GM12865 (cell line): ENCODE data around the gene SNF8.

Experiments
- DNase-seq: peaks from one replicate; pipeline ENCODE4 v3.0.0; 2010; ENCODE audit warnings: low read depth
- H3K4me3 ChIP-seq: 2 replicates; pipeline ENCODE4 v1.5.1; 2011; ENCODE audit warnings: mild to moderate bottlenecking, low read depth, low read length, control low read depth
- TF ChIP-seq, protein P1 (sequence below): IDR thresholded peaks from 2 replicates; pipeline ENCODE4 v1.5.1; 2011; ENCODE audit warnings: low read length, control low read depth, low read depth, inconsistent platforms; ENCODE audit not compliant: insufficient read depth; ENCODE audit errors: missing control alignments

SNF8 gene

DNA sequence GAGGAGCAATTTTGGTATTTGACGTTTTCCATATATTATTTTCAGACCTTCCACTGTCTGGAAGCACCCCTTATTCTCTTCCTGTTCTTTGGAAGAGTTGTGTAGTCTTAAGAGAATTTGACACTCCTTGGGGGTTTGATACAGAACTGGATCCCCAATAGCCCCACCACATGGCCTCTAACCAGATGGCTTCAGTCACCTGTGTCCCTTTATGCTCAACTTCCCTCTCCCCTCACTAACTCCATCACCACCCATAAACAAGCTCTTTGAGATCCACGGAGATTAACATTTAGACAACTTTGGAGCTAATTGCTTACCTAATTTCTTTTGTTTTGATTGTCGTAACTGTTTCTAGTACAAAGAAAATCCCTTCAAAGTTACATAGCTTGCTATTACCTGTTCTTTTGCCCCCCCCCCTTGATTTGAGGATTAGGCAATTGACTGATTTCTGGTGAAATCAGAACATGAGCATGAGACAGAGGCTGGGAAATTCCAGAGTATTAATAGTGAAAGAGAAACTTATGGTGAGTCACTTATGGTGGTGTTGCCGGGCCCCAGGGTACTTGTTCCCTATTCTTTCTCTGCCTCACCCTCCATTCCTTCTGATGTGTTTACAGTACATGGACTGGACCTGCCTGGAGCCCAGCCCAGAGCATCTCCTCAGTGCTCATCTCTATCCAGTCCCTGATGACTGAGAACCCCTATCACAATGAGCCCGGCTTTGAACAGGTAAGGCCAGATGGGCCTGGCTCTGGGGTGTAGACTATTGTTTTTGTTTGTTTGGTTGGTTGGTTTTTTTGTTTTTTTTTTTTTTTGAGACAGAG, 29.0 kb downstream of the SNF8 start:
- peak; percentile 84 for DNase-seq
- H3K4me3 ChIP-seq: peak overlapping the region; percentile 54
- TF ChIP-seq, protein P1, sequence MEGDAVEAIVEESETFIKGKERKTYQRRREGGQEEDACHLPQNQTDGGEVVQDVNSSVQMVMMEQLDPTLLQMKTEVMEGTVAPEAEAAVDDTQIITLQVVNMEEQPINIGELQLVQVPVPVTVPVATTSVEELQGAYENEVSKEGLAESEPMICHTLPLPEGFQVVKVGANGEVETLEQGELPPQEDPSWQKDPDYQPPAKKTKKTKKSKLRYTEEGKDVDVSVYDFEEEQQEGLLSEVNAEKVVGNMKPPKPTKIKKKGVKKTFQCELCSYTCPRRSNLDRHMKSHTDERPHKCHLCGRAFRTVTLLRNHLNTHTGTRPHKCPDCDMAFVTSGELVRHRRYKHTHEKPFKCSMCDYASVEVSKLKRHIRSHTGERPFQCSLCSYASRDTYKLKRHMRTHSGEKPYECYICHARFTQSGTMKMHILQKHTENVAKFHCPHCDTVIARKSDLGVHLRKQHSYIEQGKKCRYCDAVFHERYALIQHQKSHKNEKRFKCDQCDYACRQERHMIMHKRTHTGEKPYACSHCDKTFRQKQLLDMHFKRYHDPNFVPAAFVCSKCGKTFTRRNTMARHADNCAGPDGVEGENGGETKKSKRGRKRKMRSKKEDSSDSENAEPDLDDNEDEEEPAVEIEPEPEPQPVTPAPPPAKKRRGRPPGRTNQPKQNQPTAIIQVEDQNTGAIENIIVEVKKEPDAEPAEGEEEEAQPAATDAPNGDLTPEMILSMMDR: no peak

DNA sequence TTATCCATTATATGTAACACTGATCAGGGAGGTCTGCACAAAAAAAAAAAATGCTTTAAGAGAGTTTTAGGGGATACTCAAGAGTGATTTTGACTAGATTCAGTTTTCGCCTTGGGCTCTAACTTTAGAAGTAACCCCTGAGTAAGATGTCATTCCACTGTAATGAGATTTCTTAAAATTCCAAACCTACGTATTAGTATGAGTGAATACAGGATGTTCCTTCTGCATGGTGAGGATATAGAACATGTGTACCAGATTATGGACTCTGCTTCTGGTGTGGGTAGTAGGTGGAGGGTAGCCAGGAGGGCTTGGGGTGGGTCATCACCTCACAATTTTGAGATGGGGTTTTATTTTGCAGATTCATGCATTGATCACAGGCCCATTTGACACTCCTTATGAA, 32.2 kb downstream of the SNF8 start:
- no peak for DNase-seq
- no peak overlapping the region for H3K4me3 ChIP-seq
- TF ChIP-seq, protein P1: no peak

DNA sequence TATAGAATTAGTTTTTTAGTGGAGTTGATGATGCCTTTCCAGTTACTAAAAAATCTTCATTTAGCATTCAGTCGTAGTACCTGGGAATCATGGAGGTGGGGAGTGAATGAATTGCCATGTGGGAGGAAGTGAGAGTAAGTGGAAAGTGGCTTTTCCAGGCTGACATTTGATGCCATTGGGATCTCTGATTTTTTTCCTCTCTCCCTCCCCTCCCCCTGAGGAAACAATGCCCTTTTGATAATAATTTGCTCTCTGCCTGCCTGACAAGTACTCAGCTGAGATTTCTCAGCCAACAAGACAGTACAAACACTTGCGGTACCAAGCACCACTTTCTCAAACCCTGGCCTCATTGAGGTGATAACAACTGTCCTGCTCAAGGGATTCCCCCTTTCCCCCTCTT, 34.3 kb downstream of the SNF8 start:
- H3K4me3 ChIP-seq: peak overlapping the region; percentile 99
- TF ChIP-seq, protein P1: no peak

DNA sequence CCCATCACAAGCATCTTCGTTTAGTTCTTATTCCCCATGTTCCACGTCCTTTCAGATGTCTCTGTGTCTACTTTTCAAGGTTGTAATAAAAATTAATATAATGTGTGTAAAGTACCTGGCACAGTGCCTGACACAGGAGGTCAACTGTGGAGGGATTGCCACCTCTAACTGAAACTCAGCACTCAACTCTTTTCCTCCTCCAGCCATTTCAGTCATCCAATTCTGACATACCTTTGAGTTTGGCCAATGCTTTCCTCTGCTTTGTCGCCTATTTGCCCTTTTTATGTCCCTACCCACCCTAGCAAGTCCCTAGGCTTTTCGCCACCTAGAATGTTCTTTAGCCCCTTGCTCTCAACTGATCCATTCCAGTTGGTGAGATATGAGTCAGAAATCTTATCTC, 34.9 kb downstream of the SNF8 start:
- peak; percentile 63 for DNase-seq
- TF ChIP-seq, protein P1: no peak
- peak overlapping the region; percentile 99 for H3K4me3 ChIP-seq

More for the DNA sequence above, 34.3 kb downstream of the SNF8 start:
- DNase-seq: no peak

DNA sequence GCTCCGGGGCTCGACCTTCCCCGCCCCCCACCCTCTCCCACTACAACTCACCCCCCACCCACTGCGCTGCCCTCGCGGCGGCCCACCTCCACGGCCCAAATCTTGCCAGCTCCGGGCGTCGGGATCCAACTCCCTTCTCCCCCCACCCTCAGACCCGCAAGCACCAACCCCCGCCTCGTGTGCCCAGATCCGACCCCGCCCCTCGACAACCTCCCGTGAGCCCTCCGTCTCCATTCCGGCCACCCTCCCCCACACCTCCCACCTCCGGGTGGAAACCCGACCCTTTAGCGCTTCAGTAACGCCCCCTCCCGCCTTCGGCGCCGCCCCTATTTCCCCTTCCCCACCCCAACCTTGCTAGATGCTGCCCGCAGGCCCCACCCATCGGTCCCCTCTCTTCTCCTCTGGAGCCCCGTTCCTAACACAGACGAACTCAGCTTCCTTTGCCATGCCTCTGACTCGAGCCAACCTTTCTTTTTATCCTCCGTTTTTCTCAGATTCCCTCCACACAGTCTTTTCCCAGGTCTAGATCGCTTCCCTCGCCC, 35.7 kb downstream of the SNF8 start:
- TF ChIP-seq, protein P1: no peak
- DNase-seq: peak; percentile 95
- peak overlapping the region; percentile 99 for H3K4me3 ChIP-seq

DNA sequence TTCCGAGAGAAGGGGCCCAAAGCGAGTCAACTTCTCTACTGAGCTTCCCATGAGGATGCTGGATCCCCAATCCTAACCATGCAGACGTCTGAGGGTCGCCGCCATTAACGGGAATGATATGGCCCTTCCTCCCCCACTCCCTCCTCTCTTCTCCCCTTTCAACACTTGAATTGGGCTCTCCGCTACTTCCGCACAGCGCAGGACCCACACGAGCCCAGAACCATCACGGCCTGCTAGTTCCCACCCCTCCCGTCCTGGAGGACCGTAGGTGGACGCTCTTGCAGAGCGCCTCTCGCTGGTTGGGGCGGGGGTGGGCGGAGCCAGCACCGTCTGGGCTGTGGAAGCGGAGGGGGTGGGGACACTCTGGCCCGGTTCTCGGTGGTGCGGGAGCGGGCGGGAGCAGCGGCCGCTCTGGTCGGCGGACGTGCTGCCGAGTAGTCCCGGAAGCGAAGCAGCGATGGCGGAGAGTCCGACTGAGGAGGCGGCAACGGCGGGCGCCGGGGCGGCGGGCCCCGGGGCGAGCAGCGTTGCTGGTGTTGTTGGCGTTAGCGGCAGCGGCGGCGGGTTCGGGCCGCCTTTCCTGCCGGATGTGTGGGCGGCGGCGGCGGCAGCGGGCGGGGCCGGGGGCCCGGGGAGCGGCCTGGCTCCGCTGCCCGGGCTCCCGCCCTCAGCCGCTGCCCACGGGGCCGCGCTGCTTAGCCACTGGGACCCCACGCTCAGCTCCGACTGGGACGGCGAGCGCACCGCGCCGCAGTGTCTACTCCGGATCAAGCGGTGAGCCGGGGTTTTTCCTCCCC, 36.4 kb downstream of the SNF8 start, which contains the start of gene UBE2Z:
UBE2Z (plus strand) TSS at position 361 of the 797 bp plus-strand sequence; CDS start at position 458, 97 bp downstream.
- TF ChIP-seq, protein P1: peak; percentile 20
- peak within 1 kb of the TSS; percentile 99 for H3K4me3 ChIP-seq
- DNase-seq: peak; percentile 98
